GM19467 (cell line): ENCODE measurements around the gene TMEM183A.

Experiments
- ATAC-seq: cut with Tn5 transposase; IDR thresholded peaks from one replicate; pipeline ENCODE4 v1.9.1; 2021; ENCODE audit warnings: mild to moderate bottlenecking, moderate library complexity; ENCODE audit not compliant: unreplicated experiment

TMEM183A gene

GRCh38 chr1:203028784-203029553, 21.8 kb downstream of the TMEM183A start:
- no peak for ATAC-seq

DNA sequence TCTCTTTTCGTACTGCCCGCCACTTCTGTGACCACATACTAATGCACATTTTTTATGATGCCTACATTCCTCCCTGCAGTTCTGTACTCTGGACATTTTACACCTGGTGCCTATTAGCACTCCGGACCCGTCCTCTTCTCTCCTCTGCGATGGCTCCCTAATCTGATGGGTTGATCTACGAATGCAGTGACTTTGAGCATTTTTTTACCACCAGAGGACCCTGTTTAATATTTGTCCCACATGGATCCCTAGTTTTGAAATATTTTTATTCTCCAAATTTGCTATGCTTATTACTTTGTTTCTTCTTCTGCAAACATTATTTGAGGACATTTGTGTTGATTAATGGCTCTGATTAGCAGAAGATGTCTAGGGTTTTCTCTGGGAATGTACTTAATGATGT, 24.3 kb downstream of the TMEM183A start:
- ATAC-seq: no peak

DNA sequence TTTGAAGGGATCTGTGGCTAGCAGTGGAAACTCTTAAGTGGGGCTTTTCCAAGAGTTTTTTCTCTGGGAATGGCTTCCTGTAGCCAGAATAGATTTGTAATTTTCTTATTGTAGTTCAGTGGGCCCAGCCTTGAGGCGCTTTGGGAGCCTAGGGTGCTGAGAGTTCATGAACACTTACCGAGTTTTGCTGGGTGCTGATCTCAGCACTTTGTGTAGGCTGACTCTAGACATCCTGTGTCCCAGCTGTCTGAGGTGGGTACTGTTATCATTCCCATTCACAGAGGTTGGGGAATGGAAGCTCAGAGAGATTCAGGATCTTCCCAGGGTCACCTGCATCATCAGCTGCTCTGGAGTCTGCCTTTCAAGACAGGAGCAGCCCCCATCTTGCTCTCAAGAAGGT, 26.1 kb downstream of the TMEM183A start:
- ATAC-seq: no peak

- ATAC-seq: no peak
Measured at GRCh38 chr1:203033917-203034316, 26.7 kb downstream of the TMEM183A start.

GRCh38 chr1:203034422-203035110, 27.4 kb downstream of the TMEM183A start:
- ATAC-seq: no peak

GRCh38 chr1:203035111-203036000, 28.2 kb downstream of the TMEM183A start:
- no peak for ATAC-seq

DNA sequence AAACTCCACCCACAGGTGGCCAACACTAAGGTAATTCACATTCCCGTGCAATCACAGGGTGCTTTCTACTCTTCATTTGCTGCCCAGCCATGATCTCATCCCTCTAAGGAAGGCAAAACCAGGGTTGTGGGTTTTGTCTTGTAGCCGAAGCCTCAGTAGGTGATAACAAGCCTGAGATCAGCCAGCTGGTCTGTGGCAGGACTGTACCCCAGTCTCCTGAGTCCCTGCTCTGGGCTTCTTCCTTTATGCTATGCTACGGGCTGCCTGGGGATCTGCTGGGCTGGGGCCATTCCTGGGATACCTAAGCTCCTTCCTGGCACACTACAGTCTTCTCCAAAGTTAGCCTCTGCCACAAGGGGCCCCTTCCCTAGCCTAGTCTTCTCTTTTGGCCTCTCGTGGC, 29.0 kb downstream of the TMEM183A start:
- no peak for ATAC-seq

DNA sequence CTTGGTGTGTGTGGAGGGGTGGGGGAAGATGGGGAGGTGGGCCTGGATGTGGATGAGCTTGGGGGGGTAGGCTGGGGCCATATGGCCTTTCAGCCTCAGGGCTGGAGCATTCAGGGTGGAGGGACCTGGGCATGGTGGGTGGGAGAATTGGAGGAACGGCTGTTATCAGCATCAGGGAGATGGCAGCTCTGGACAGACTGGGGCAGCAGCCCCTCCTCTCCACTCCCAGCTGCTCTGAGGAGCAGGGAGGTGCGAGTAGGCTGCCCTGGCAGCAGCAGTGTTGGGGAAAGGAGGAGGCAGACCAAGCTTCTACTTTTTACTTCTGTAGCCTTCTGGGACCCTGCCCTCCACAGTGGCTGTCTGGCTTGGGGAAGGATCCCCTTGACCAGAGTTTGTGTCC, 29.4 kb downstream of the TMEM183A start:
- ATAC-seq: no peak

GRCh38 chr1:203037509-203038190, 30.5 kb downstream of the TMEM183A start:
- no peak for ATAC-seq

GRCh38 chr1:203038217-203038741, 31.1 kb downstream of the TMEM183A start:
- ATAC-seq: no peak

DNA sequence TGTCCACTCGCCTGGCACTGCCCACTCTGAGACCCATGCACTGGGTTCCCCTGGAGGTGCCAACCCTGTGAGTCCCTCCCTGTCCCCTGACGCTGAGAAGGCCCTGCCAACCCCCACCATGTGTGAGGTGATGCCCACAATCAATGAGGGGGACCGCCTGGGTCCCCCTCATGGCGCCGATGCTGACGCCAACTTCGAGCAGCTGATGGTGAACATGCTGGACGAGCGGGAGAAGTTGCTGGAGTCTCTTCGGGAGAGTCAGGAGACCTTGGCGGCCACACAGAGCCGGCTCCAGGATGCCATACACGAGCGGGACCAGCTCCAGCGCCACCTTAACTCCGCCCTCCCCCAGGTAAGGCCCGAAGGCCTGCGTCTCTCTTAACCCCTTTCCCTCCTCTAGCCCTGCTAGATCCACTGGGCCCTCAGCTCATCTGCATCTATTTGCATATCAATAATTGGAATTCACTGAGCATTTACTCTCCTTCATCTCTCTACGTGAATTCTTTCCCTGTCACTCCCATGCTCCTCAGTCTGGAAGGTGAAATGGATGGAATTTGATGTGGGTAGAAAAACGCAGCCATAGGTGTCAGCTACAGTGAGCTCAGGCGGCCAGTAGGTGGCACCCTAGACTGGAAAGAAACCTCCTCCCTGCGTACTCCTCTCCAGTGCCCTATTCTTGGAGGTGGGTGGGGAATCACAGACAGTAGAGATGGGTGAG, 31.9 kb downstream of the TMEM183A start:
- peak; percentile 62 for ATAC-seq

- no peak for ATAC-seq
Measured at GRCh38 chr1:203039609-203040512, 32.7 kb downstream of the TMEM183A start.

DNA sequence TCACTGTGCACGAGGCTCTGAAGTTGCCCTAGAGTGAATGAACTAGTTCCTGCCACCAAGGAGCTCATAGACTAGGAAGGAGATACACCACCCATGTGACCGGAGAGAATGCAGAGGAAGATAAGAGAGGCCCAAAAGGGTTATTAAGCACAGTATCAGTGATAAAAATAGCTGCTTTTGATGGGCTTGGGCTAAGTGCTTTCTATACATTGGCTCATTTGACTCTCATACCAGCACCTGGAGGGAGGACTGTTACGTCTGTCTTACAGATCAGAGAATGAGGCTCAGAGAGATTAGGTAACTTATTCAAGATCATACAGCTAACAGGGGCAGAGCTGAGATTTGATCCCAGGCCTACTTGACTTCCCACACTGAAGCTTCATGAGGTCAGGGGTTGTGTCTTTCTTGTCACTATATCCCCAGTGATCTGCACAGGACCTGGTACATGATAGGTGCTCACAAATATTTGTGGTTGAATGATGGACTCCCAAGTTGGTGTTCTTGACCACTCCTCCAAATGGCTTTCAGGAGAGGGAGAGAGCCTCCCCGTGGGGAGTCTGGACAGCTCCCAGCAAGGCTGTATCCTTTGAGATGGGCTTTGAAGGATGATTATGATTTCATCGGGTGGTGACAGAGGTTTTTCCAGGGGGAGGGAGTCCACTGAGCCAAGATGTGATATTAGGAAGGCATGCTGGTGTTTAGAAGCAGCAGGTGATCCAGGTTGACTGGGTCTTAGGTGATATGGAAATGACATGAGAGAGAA, 33.5 kb downstream of the TMEM183A start:
- ATAC-seq: no peak

GRCh38 chr1:203041351-203041932, 34.3 kb downstream of the TMEM183A start:
- ATAC-seq: no peak

GRCh38 chr1:203043830-203044545, 36.8 kb downstream of the TMEM183A start:
- ATAC-seq: no peak

DNA sequence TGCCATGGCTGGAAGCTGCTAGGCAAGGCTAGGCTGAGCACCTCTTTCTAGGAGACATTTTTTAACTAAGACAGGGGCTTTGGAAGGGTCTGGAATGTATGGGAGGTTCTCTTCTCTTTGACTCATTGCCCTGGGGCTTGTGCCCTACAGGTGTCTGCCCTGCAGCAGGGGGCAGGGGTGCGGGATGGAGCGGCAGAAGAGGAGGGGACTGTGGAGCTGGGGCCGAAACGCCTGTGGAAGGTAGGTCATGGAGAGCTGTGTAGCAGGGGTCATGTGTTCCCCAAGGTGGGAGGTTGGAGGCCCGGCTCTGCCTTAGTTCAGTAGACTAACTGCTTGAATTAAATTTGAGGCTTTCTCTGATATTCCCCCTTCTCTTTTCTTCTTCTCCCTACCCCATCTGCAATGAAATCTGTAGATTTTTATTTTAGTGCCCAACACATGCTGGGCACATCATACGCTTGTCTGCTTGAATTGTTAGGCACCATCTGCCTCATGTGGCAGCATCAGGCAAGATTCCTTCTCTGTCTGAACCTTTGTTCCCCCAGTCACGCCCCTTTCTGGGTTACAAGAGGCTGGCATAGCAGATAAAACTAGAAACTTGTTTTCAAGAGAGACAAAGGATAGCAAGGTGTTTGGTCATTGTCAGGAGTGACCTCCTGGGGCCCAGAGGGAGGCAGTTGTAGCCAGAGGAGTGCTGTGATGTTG, 37.5 kb downstream of the TMEM183A start:
- no peak for ATAC-seq

GRCh38 chr1:203045336-203045735, 38.2 kb downstream of the TMEM183A start:
- ATAC-seq: no peak
